KMS-11 (cell line): ENCODE data around the gene SLC6A5.

Source experiments
- H2AFZ ChIP-seq: fragments of 200-600 bp; sonication (generic); 2 replicates; pipeline ENCODE4 v1.6.1; 2016; ENCODE audit warnings: antibody characterized with exemption, mixed run types, low read depth
- H3K27ac ChIP-seq: fragments of 200-600 bp; sonication (generic); 2 replicates; pipeline ENCODE4 v1.6.1; 2016; ENCODE audit warnings: mild to moderate bottlenecking, mixed run types
- H3K27me3 ChIP-seq: fragments of 200-600 bp; sonication (generic); 2 replicates; pipeline ENCODE4 v1.6.1; 2017; ENCODE audit warnings: mild to moderate bottlenecking, low read depth, mixed run types, moderate library complexity; ENCODE audit not compliant: insufficient read depth
- H3K36me3 ChIP-seq: fragments of 200-600 bp; sonication (generic); 2 replicates; pipeline ENCODE4 v1.6.1; 2017; ENCODE audit warnings: mild to moderate bottlenecking, mixed run types; ENCODE audit not compliant: insufficient read depth
- H3K4me1 ChIP-seq: fragments of 200-600 bp; sonication (generic); 2 replicates; pipeline ENCODE4 v1.6.1; 2016; ENCODE audit warnings: mild to moderate bottlenecking, low read depth, mixed run types; ENCODE audit not compliant: poor library complexity, severe bottlenecking
- H3K4me2 ChIP-seq: fragments of 200-600 bp; sonication (generic); 2 replicates; pipeline ENCODE4 v1.7.0; 2016; ENCODE audit warnings: mild to moderate bottlenecking, mixed run types
- H3K4me3 ChIP-seq: fragments of 200-600 bp; sonication (generic); IDR thresholded peaks from 2 replicates; pipeline ENCODE4 v1.6.1; 2017; ENCODE audit warnings: low read depth, low read length, mixed read lengths; ENCODE audit not compliant: insufficient read depth
- H3K79me2 ChIP-seq: fragments of 200-600 bp; sonication (generic); 2 replicates; pipeline ENCODE4 v1.6.1; 2016; ENCODE audit warnings: low read depth, mixed run types; ENCODE audit not compliant: insufficient read depth
- H3K9ac ChIP-seq: fragments of 200-600 bp; sonication (generic); 2 replicates; pipeline ENCODE4 v1.6.1; 2016; ENCODE audit warnings: mild to moderate bottlenecking, mixed run types
- H4K20me1 ChIP-seq: fragments of 200-600 bp; sonication (generic); 2 replicates; pipeline ENCODE4 v1.6.1; 2016; ENCODE audit warnings: mild to moderate bottlenecking, mixed run types; ENCODE audit not compliant: insufficient read depth
- CTCF ChIP-seq: fragments of 200-600 bp; sonication (generic); conservative IDR thresholded peaks from 2 replicates; pipeline ENCODE4 v1.6.1; 2017; ENCODE audit warnings: low read depth, mild to moderate bottlenecking, antibody characterized with exemption, low read length, moderate library complexity, mixed read lengths

SLC6A5 gene

GRCh38 chr11:20656901-20657300, 57.5 kb downstream of the SLC6A5 start:
- Histone ChIP-seq H3K27ac (no peak overlapping the region), H3K27me3 (no peaks in the 10 kb centered on the region), H3K4me2 (no peak overlapping the region), H3K4me1 (no peaks in the 10 kb centered on the region), H2AFZ (no peak overlapping the region), H3K4me3 (no peak overlapping the region), H3K79me2 (no peaks in the 10 kb centered on the region), H3K9ac (no peak overlapping the region), H3K36me3 (no peaks in the 10 kb centered on the region), H4K20me1 (no peaks in the 10 kb centered on the region)
- no peak for TF ChIP-seq CTCF

- Histone ChIP-seq H3K79me2 (no peaks in the 10 kb centered on the region), H3K9ac (no peak overlapping the region), H3K27me3 (no peaks in the 10 kb centered on the region), H3K4me2 (no peak overlapping the region), H3K4me3 (no peak overlapping the region), H4K20me1 (no peaks in the 10 kb centered on the region), H2AFZ (no peak overlapping the region), H3K36me3 (no peaks in the 10 kb centered on the region), H3K4me1 (no peaks in the 10 kb centered on the region), H3K27ac (no peak overlapping the region)
- no peak for TF ChIP-seq CTCF
Observed at GRCh38 chr11:20658135-20658534, 58.7 kb downstream of the SLC6A5 start.

DNA sequence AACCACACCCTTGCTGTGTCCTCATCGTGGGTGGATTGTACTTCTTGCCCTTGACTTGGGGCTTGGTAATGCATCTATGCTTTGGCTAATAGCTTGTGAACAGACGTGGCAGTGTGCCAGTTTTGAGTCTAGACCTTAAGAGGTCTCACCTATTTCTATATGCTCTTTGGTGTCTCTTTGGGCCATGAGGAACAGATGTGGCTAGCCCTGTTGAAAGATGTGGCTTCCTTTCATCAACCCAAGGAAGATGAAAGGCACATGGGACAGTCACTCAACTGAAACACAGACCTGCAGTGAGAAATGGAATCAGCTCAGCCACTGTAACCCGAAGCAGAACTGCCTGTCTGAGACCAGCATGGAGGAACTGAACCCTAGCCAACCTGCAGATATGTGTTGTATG, 62.0 kb downstream of the SLC6A5 start:
- Histone ChIP-seq H4K20me1 (no peaks in the 10 kb centered on the region), H3K4me3 (no peak overlapping the region), H3K4me2 (no peak overlapping the region), H3K36me3 (no peaks in the 10 kb centered on the region), H3K79me2 (no peaks in the 10 kb centered on the region), H3K4me1 (no peaks in the 10 kb centered on the region), H3K27ac (no peak overlapping the region), H3K27me3 (no peaks in the 10 kb centered on the region), H2AFZ (no peak overlapping the region), H3K9ac (no peak overlapping the region)
- no peak for TF ChIP-seq CTCF

GRCh38 chr11:20661850-20662249, 62.4 kb downstream of the SLC6A5 start:
- TF ChIP-seq CTCF: no peak

More at GRCh38 chr11:20661850-20662249, 62.4 kb downstream of the SLC6A5 start:
- H3K4me1 ChIP-seq: no peaks in the 10 kb centered on the region
- no peak overlapping the region for H2AFZ ChIP-seq
- no peak overlapping the region for H3K9ac ChIP-seq
- no peak overlapping the region for H3K4me2 ChIP-seq
- no peaks in the 10 kb centered on the region for H3K27me3 ChIP-seq
- H3K27ac ChIP-seq: no peak overlapping the region
- no peak overlapping the region for H3K4me3 ChIP-seq
- no peaks in the 10 kb centered on the region for H3K79me2 ChIP-seq
- H3K36me3 ChIP-seq: no peaks in the 10 kb centered on the region
- H4K20me1 ChIP-seq: no peaks in the 10 kb centered on the region
